GM11168 (cell line): ENCODE measurements around the gene IL13RA1.
"Not testable (repeated sequence)": the region's sequence is repeated elsewhere in the genome, so short reads cannot be mapped to it uniquely, and the experiment has no call there.

Experiments used
- in situ Hi-C: fragments of 300-500 bp; cut with MboI; formaldehyde crosslinking; loops from one replicate; pipeline ENCODE4 v1.12.0; 2022; ENCODE audit warnings: low sequenced_read_pairs; ENCODE audit not compliant: unreplicated experiment

The IL13RA1 gene

DNA sequence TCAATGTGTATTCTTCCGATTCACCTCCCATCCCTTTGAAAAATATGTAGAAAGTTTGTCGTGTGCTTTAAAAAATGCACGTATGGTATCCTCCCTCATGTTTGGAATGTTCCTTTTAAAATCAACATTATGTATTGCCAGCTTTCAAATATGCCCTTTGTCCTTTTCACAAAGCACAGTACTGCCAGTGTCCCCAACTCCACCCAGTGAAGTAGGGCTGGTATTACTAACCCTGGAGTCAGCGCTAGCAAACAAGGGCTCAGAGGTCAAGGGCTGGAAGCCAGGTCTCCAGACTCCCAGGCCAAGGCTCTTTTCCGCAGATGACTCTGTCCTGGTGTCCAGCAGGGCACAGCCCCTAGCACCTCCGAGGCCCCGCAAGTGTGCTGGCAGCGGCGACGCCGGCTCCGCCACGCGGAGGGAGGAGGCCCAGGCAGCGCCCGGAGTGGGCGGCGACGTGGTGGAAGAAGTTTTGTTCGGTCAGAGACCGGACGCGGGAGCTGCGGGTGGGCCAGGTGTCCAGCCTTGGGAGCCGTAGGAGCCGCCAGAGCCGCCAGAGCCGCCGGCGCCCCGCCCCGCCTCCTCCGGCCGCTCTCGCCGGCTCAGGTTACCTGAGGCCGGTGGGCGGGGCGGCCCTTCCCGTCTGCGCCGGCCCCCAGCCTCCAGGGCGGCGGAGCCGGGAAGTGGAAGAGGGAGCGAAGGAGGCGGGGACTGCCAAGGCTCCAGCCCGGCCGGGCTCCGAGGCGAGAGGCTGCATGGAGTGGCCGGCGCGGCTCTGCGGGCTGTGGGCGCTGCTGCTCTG is at the start of gene IL13RA1:
Gene IL13RA1, plus strand, starts transcription at position 720 of the 799 bp plus-strand sequence. Its CDS starts 33 bp downstream, at position 753.
- in situ Hi-C loops = no loop called here

DNA sequence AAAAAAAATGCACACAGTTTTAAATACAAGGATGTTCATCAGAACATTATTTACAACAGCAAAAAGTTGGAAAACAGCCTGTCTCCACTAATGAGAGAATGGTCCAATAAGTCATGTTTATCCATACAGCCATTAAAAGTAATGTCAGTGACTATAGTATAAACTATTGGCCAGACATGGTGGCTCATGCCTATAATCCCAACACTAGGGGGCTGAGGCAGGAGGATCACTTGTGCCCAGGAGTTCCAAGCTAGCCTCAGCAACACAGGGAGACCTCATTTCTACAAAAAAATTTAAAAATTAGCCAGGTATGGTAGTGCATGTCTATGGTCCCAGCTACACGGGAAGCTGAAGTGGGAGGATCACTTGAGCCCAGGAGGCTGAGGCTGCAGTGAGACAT is 48.1 kb upstream of the IL13RA1 start:
- in situ Hi-C loops = no loop called here

DNA sequence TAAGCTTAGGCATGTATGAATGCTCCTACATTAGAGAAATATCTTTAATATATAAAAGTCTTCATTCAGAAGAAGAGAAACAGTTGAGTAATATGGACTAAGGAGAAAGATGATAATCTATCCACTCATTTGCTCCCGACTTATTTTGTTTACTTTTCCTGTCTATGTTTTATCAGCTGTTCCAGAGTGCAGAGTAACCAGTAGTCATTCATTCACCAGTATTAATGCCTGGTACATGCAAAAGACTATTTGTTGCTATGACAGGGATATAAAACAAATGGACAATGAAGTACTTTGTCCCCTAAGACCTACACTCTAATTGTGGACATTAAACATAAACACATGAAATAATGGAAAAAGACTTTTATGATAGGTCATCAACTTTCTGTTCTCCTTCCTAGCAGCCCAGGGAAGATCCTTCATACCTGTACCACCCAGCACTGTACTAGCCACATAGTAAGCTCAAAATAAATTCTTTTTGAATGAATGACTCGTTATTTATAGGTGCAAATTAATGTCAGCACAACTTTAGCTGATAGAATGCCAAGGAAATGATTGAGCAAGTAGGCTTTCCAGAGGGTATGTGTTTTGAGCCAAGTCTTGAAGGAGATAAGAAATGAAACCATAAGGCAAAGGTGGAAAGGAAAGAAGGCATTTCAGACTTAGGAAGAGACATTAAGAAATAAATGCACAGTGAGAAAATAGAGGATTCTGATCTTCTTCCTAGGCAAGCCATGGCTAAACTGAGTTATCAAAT is 45.0 kb upstream of the IL13RA1 start:
- in situ Hi-C loops = no loop called here

DNA sequence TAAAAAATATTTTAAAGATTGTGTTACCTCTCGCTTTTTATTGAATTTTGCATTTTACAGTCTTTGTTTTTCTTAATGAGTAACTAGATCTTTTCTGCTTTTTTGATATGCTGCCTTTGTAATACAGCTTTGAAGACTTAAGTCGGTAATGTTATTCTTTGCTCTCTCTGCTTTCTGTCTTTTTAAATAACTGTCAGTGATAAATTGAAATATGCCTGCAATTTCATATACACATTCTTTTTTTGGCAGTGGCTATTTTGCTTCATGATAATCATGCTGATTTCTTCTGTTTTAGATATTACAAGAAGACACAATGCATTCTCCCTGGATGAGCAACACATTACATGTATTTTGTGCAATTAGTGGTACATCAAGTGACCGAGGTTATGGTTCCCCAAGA is 42.0 kb upstream of the IL13RA1 start:
- in situ Hi-C loops = no loop called here

DNA sequence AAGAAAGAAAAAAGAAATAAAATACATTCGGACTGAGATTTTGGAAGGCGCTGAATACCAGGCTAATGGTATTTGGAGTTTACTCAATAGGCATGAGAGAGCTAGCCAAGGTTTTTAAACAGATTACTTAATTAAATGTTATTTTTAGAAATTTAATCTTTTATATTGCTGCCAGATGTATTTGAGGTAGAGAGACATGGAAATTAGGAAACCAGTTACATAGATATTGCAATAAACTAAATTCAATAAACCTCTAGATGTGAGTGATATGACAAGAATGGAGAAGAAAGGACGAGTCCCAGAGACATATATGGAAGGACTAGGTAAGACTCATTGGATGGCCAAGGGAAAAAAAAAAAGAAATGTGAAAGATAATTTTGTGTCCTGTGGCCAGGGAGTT is 38.5 kb upstream of the IL13RA1 start:
- in situ Hi-C loops = no loop called here

DNA sequence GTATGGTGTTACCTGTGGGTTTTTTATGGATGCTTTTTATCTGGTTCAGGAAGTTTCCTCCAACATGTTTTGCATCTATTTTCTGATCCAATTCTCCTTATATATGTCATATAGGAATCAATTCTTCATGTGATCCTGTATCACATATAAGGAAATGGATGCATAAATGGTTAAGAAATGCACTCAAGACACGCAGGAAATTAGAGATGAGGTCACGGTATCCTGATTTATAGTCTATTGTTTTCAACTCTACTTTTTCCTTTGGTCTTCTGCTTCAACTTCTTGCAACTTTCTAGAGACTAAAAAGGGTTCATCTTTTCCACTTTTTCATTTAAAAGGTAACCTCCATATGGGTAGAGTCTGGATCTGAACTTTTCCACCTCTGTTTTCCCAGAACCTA is 33.6 kb upstream of the IL13RA1 start:
- in situ Hi-C loops = no loop called here

DNA sequence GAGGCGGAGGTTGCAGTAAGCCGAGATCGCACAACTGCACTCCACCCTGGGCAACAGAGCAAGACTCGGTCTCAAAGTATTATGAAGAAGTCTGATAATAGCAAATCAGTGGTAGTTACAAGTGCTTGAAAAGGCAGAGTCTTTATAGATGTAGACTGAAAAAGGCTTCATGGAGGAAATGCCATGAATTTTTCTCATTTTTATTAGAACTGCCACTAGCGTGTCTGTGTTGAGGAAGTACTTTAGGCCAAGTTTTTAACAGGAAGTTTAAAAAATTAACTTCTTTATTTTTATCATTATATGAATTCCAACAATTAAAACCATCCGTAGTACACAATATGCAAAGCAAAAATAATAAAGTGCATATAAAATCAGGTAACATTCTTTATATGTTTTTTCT is 32.8 kb upstream of the IL13RA1 start:
- in situ Hi-C loops = no loop called here

DNA sequence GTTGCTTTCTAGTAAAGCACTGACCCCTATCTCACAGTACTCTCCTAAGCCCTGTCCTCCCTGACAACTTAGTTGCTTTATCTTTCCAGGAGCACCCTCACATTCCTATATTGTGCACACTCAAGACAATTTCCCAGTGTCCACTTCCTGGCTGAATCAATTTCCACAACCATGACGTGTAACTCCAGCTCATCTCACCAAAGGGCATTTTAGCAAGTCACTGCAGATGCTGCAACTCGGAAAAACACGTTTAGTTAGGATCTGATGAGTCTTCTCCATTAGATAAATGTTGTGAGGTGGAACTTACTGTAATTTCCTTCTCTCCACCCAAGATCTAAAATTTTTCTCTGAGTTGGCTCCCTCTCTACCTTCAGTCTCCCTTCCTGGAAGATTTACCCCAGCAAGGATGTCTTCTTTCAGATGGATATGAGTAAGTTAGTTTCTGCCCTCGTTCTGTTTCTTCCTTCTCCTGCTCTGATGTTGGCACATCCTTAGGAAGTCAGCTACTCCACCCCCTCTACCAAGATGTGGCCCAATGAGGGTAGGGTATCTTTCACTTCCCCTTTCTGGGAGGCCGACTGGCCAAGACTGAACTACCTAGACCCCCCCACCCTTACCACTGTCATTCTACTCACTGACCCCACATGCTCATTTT is 28.8 kb upstream of the IL13RA1 start:
- in situ Hi-C loops = no loop called here

DNA sequence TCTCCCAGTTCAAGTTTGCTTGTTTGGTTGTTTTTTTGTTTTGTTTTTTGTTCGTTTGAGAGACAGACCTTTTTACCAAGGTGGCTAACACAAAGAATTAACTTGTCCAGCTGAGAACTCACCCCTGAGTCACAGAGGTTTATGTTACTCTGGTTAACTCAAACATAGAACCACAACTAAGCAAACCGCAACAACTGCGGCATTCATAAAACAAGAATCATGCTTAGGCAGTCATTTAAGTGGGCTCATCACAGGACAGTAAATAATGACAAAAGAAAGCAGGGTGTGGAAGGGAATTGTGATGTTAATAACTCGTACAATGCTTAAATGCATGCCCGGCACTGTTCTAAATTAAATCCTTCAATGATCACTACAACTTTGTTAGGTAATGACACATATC is 24.7 kb upstream of the IL13RA1 start:
- in situ Hi-C loops = no loop called here

DNA sequence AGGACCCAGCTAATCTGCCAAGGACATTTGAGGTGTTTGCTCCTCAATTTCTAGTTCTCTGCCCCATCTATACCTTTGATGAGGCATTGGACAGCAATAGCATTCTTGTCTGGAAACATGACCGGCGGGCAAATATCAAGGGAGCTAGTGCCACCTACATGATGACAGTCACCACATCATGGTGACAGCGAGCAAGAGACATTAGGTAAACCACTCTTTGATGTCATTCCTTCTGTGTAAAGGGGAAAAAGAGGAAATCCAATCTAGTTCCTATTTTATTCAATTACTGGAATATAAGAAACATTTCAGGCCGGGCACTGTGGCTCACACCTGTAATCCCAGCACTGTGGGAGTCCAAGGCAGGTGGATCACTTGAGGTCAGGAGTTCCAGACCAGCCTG is 20.7 kb upstream of the IL13RA1 start:
- in situ Hi-C loops = no loop called here

DNA sequence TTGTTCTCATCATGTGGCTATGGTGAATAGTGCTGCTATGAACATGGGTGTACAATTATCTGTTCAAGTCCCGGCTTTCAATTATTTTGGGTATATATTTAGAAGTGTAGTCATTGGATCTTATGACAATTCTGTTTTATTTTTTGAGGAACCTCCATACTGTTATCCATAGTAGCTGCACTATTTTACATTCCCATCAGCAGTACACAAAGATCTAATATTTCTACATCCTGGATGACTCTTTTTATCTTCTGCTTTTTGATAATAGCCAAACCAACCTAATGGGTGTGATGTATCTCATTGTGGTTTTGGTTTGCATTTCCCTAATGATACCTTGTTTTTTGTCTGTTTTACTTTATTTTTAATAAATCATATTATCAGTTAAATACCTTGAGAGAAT is 12.9 kb upstream of the IL13RA1 start:
- in situ Hi-C loops = no loop called here

DNA sequence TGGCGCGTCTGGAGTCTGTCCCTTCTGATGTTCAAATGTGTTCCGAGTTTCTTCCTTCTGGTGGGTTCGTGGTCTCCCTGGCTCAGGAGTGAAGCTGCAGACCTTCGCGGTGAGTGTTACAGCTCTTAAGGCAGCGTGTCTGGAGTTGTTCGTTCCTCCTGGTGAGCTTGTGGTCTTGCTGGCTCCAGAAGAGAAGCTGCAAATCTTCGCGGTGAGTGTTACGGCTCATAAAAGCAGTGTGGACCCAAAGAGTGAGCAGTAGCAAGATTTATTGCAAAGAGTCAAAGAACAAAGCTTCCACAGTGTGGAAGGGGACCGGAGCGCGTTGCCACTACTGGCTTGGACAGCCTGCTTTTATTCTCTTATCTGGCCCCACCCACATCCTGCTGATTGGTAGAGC is 11.5 kb upstream of the IL13RA1 start:
- in situ Hi-C loops = not testable (repeated sequence)

DNA sequence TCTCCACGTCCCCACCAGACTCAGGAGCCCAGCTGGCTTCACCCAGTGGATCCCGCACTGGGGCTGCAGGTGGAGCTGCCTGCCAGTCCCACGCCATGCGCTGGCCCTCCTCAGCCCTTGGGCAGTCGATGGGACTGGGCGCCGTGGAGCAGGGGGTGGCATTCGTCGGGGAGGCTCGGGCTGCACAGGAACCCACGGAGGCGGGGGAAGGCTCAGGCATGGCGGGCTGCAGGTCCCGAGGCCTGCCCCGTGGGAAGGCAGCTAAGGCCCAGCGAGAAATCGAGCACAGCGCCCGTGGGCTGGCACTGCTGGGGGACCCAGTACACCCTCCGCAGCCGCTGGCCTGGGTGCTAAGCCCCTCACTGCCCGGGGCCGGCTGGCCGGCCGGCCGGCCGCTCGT is 10.6 kb upstream of the IL13RA1 start:
- in situ Hi-C loops = not testable (repeated sequence)

DNA sequence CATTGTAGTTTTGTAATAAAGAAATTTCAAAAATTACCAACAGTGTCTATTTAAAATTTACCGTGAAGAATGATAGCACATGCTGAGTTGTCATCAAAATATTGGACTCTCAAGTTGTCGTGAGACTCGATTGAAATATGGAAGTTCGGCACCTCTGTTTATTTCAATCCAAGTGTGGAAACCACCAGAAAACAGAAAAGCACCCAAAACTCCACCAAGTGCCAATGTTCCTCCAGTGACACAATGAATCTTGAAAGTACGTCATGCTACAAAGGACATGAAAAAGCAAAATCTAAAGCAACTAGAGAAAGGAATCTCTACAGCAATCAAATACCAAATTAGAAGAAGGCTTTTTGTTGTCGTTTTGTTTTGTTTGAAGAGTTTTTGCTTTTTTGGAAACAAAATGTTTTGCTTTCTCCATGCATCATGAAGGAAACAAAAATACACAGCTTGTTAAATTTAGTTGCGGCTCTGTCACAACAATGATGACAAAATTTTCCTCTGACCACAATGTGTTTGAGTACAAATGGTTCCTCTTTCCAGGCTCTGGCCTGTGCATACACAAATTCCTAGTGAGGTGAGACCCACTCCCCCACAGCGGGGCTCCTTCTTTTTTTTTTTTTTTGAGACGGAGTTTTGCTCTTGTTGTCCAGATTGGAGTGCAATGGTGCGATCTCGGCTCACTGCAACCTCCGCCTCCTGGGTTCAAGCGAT is 9.6 kb upstream of the IL13RA1 start:
- in situ Hi-C loops = no loop called here

DNA sequence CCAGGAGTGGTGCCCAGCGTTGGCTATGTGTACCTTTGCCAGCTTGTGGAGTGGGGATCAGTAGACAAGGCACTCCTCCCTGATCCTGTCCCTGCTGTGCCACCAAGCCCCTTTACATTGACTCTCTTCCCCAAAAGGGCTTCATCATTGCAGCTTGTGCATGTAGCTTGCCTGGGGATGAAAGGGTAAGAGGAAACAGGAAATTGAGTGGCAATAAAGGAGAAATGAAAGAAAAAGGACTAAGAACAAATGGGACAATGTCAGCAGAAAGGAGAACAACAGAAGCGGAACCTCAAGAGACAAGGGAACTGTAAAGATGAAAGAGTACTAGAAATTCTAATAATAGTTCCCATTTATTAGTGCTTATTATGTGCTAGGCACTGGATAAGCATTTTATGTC is 8.7 kb upstream of the IL13RA1 start:
- in situ Hi-C loops = no loop called here

DNA sequence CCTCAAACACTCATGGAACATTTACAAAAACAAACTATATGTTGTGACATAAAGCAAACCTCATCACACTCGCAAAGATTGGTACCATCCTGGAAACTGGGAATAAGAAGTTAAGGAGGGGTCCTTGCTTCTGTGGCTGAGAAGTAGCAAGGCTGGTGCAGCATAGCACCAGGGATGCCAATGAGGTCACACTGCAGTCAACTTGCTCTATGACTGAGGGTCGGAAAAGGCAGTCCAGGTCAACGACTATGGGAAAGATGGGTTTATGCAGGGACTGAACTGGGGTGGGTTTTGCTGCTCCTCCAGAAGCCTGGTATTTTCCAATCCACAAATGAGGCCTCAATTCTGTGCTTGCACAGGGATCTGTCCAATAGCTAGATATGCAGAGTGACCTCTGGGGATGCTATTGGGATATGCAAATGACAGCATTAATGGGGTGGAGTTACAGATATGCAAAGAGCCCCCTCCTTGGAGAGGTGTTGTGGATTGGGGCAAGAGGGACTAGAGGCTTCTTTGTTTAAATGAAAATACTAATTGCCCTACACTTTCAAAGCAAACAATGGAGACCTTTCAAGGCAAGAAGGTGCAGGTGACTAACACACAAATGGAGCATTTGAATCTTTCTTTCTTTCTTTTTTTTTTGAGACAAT is 7.2 kb upstream of the IL13RA1 start:
- in situ Hi-C loops = no loop called here

DNA sequence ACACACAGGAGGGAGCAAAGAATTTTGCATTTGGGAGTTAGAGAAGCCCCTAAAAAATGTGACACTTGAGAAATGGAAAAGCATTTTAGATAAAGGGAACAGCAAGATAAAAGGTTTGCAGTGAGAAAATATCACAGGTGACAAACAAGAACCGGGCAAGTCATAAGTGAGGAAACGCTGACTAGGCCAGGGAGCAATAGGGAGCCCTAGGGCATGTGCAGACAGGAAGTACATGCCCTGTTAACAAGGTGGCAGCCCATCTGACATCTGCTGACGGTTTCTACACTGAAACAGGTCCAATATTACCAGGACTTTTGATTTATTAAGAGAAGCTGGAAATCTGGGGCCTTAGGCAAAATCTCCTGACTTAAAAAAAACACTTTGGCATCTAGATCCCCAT is 4.0 kb upstream of the IL13RA1 start:
- in situ Hi-C loops = no loop called here

DNA sequence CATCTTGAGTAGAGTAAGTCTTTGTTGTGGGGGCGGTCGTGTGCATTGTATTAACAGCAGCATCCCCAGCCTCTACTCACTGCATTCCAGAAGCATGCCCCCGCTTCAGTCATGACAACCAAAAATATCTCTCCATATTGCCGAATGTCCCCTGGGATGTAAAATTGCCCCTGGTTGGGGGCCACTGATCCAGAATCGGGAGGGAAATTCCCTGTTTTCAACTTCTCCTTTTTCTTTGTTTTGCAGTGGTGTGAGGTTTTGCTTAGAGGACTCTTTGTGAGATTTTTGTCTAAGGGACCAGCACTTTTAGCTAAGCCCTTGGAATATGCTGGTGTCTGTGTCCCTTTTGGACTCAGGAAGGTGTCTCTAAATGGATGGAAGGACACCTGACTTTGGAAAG is 3.0 kb upstream of the IL13RA1 start:
- in situ Hi-C loops = no loop called here

DNA sequence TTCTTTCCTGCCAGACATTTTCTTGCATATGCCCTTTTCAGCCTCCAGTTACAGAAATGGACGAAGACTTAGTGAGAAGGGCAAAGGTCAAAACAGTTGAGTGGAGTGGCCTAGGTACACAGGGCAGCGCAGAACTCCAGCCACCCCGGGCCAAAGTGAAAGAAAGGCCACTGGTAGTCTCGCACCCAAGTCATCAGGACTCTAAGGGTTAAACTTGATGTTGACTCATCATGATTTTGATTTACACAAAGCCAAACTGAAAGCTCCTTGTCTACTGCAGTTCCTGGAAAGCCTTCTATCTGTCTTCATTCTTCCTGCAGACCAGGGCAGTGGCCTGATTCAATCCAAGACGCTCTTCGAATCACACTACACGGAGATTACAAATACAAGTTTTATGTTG is 2.6 kb upstream of the IL13RA1 start:
- in situ Hi-C loops = no loop called here

DNA sequence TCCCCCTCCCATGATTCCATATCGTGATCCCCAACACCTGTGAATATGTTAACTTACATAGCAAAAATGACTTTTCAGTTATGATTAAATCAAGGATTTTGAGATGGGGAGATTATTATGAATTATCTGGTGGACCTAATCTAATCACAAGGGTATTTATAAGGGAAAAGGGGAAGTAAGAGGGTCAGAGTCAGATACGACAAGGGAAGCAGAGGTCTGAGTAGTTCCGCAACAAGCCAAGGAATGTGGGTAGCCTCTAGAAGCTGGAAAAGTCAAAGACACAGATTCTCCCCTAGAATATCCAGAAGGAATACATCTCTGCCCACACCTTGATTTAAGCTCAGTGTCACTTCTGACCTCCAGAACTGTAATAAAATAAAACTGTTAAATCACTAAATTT is 1.0 kb upstream of the IL13RA1 start:
- in situ Hi-C loops = no loop called here
